Sigmoid colon (tissue), 7 donors: Measurements from ENCODE around the gene HIRIP3. TPM values are rescaled to one million over a fixed set of nuclear protein-coding genes. Genes with fewer than 3 reads are reported as not detected.

Experiments
- DNase-seq: peaks from one replicate; pipeline ENCODE4 v3.0.0-alpha.2; 2019
- H3K27ac ChIP-seq, 4 donors: fragments of 200-600 bp; sonication (generic); one replicate each; pipeline ENCODE4 v1.5.1; 2016 to 2019; ENCODE audit warnings: mild to moderate bottlenecking in 1 of 4
- H3K27me3 ChIP-seq, 3 donors: fragments of 200-600 bp; sonication (generic); one replicate each; pipeline ENCODE4 v1.5.1; 2019; ENCODE audit warnings: mild to moderate bottlenecking in 1 of 3
- H3K36me3 ChIP-seq, 4 donors: fragments of 200-600 bp; sonication (generic); one replicate each; pipeline ENCODE4 v1.5.1; 2016 to 2019
- H3K4me1 ChIP-seq, 4 donors: fragments of 200-600 bp; sonication (generic); one replicate each; pipeline ENCODE4 v1.5.1; 2017 to 2019
- H3K4me3 ChIP-seq, 4 donors: fragments of 200-600 bp; sonication (generic); one replicate each; pipeline ENCODE4 v1.5.1; 2017 to 2019; ENCODE audit warnings: mild to moderate bottlenecking in 2 of 4, moderate library complexity in 1 of 4
- H3K9me3 ChIP-seq, 4 donors: fragments of 200-600 bp in 3 of 4; sonication (generic) in 3 of 4; one replicate each; pipeline versions ENCODE4 v1.5.1 to v1.6.1; 2013 to 2019
- EP300 ChIP-seq, 4 donors: sonication (generic); formaldehyde crosslinking; IDR thresholded peaks; one replicate each; pipeline ENCODE4 v1.6.1; 2017; ENCODE audit warnings: antibody characterized with exemption in 4 of 4
- POLR2A ChIP-seq, 2 donors: fragments of 450-650 bp; IDR thresholded peaks; one replicate each; pipeline ENCODE4 v1.6.1; 2016; ENCODE audit warnings: antibody characterized with exemption in 2 of 2, mild to moderate bottlenecking in 2 of 2, moderate library complexity in 2 of 2
- POLR2AphosphoS5 ChIP-seq, 4 donors: sonication (generic); formaldehyde crosslinking; IDR thresholded peaks; one replicate each; pipeline ENCODE4 v1.6.1; 2017; ENCODE audit warnings: antibody characterized with exemption in 4 of 4
- WGBS, 2 donors: extraction: QIAGEN DNeasy Blood & Tissue Kit; methylation state at CpG; one replicate each; pipeline ENCODE4 v1.1.7; 2013; 5-methylcytosine and 5-hydroxymethylcytosine counted together
- intact Hi-C: fragments of 100-400 bp; cut with DNase I; formaldehyde crosslinking; loops from one replicate; pipeline ENCODE4 v1.15.1; 2023
- polyA plus RNA-seq, 3 donors: library from polyadenylated mRNA; stranded (reverse); fragments of 200-250 nt; gene quantifications; one replicate each; pipeline ENCODE4 v1.2.3, GENCODE V29; 2013
- total RNA-seq, 4 donors: library from RNA; depleted of rRNA; stranded (reverse); fragments of >200 nt; gene quantifications; one replicate each; pipeline ENCODE4 v1.1.0, GENCODE V29; 2016
- TF ChIP-seq, protein P1 (sequence below), 4 experiments: fragments of 450-650 bp in 3 of 4; fragments of 200-600 bp in 1 of 4; IDR thresholded peaks; one replicate each; pipeline ENCODE4 v1.5.1; 2016 to 2019; ENCODE audit warnings: antibody characterized with exemption in 4 of 4, mild to moderate bottlenecking in 3 of 4, moderate library complexity in 2 of 4
- donor health status: healthy with polysubstance abuse.
- donor health status: Bipolar disorder and iron deficiency.
- donor health status: healthy.

The HIRIP3 gene
- total and polyA plus RNA-seq, 7 donors: 9.0 to 22.7 (median 15.8) TPM

DNA sequence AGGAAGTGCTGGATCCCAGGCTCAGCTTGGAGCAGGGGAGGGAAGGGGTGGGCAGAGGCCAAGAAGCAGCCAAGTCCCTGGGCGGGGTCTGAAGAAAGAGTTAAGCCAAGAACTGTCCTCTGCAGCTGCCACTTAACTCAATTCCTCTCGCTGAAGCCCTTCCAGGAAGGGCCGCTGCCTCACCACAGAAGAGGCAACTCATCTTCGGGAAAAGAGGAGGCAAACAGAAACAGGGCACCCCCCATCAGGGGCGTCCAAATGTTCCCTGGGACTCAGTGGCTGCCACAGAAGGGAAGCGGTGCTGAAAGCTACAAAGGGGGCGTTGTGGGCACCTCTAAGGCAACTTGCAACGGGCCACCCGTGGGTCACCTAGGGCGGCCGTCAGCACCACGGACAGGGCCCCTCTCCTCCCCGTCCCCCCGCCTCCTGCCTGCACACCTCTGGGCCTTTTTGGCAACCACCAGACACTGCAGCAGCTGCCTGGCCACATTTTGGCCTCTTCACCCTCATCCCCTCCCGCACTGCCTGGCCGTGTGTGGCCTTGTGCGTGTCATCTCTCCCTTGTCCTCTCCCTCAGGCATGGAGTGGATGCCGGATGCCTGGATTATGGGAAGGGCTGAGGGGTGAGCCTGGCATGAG lies 33.1 kb upstream of the HIRIP3 start:
- Histone ChIP-seq H3K4me3 (no peak overlapping the region), H3K9me3 (no peaks in the 10 kb centered on the region), H3K4me1 (peaks cover 0 to 13% (median 9%) of the 10 kb centered on the region in 4 donors), H3K27me3 (peaks cover 36 to 86% (median 69%) of the 10 kb centered on the region in 3 donors), H3K27ac (no peak overlapping the region), H3K36me3 (no peaks in the 10 kb centered on the region)
- WGBS, 2 donors: 14 to 15% methylated on average over 18 of the region's 18 CpGs
- TF ChIP-seq POLR2A (IDR thresholded peaks at IDR 0.05): no peak
- no peak for TF ChIP-seq EP300 (IDR thresholded peaks at IDR 0.05)
- no peak for TF ChIP-seq POLR2AphosphoS5 (IDR thresholded peaks at IDR 0.05)
- TF ChIP-seq, protein P1, sequence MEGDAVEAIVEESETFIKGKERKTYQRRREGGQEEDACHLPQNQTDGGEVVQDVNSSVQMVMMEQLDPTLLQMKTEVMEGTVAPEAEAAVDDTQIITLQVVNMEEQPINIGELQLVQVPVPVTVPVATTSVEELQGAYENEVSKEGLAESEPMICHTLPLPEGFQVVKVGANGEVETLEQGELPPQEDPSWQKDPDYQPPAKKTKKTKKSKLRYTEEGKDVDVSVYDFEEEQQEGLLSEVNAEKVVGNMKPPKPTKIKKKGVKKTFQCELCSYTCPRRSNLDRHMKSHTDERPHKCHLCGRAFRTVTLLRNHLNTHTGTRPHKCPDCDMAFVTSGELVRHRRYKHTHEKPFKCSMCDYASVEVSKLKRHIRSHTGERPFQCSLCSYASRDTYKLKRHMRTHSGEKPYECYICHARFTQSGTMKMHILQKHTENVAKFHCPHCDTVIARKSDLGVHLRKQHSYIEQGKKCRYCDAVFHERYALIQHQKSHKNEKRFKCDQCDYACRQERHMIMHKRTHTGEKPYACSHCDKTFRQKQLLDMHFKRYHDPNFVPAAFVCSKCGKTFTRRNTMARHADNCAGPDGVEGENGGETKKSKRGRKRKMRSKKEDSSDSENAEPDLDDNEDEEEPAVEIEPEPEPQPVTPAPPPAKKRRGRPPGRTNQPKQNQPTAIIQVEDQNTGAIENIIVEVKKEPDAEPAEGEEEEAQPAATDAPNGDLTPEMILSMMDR (IDR thresholded peaks at IDR 0.05): no peak
- DNase-seq: no peak
- intact Hi-C loops: no loop called here

DNA sequence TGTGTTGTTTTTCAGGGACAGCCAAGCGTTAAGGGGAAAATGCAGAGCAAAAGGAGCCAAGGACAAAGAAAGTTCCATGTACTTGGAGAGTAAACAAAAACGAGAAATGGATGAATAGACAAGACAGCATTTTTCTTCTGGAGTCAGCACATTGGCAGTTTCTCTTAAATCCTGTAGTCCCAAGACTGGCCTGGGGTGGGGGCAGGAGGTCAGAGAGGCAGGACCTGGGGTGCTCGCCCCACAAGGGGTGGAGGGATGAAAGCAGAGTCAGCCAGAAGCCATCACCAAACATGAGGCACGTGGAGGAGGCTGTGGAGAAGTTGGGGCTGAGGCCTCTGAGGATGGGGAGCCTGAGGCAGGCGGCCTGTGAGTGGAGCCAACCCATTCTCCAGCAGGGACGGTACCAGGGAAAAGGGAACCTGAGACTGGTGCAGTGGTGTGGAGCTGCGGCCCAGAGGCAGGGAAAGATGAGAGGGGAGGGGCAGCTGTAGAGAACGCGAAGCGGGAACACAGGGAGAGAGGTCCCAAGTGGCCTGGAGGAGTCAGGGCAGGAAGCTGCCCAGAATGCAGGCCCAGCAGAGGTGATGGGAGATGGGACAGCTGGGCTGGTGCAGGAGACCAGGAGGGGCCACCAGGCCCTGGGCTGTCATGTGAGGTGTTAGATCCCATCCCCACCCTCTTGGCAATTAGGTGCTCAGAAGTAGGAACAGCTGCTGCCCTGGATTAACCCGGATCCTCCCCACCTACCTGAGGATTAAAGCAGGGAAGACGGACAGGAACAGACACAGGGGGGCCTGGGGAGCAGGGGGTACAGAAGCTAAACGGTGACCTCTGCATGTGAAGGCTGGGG lies 32.4 kb upstream of the HIRIP3 start:
- DNase-seq: no peak
- WGBS, 2 donors: 45 to 47% methylated on average over 13 of the region's 13 CpGs
- H3K4me1 ChIP-seq: peaks cover 0 to 13% (median 9%) of the 10 kb centered on the region in 4 donors
- H3K27ac ChIP-seq: no peak overlapping the region
- TF ChIP-seq EP300 (IDR thresholded peaks at IDR 0.05): no peak
- no peak for TF ChIP-seq POLR2AphosphoS5 (IDR thresholded peaks at IDR 0.05)
- TF ChIP-seq, protein P1 (IDR thresholded peaks at IDR 0.05): no peak
- intact Hi-C loops: no loop called here
- no peaks in the 10 kb centered on the region for H3K36me3 ChIP-seq
- H3K9me3 ChIP-seq: no peaks in the 10 kb centered on the region
- H3K4me3 ChIP-seq: no peak overlapping the region
- H3K27me3 ChIP-seq: peaks cover 35 to 78% (median 62%) of the 10 kb centered on the region in 3 donors

DNA sequence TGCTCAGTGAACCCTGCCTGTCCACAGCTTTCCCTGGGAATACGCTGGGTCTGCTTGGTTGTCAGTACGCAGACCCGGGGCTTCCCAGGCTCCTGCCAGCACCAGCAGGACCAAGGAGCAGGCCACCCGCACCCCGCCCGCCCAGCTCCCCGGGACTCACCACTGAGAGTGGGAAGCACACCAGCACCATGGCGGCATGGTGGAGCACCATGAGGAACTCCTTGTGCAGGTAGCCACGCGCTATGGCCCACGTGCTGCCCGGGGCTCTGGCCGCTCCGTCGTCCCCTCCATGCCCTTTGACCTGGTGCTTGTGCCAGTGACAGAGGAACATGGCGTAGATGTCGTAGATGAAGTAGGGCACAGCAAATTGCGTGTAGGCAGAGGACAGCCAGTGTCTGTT lies 31.0 kb upstream of the HIRIP3 start:
- WGBS, 2 donors: 83 to 92% methylated on average over 18 of the region's 18 CpGs
- no peak for DNase-seq
- peaks cover 29 to 64% (median 48%) of the 10 kb centered on the region in 3 donors for H3K27me3 ChIP-seq
- TF ChIP-seq, protein P1 (IDR thresholded peaks at IDR 0.05): no peak
- TF ChIP-seq EP300 (IDR thresholded peaks at IDR 0.05): no peak
- no peak for TF ChIP-seq POLR2AphosphoS5 (IDR thresholded peaks at IDR 0.05)
- no peak overlapping the region for H3K4me3 ChIP-seq
- peaks cover 0 to 15% (median 13%) of the 10 kb centered on the region in 4 donors for H3K4me1 ChIP-seq
- H3K36me3 ChIP-seq: no peaks in the 10 kb centered on the region
- H3K9me3 ChIP-seq: no peaks in the 10 kb centered on the region
- intact Hi-C loops: no loop called here
- H3K27ac ChIP-seq: no peak overlapping the region

DNA sequence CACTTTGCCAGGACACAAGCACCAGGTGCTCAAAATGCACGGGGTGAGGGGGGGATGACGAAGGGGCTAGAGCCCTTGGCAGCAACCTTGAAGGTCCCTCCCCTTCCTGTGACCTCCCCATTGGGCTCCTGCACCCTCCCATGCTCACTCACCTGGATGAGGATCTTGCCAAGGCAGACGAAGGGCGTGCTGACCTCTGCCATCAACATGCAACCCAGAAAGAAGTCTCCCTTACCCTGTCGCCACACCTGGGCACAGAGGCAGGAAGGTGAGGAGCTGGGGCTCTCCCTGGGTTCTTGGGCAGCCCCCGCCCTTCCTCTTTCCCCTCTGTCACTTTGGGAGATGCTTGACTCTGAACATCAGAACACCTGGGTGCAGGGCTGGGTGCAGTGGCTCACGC lies 30.2 kb upstream of the HIRIP3 start:
- Histone ChIP-seq H3K27me3 (peaks cover 20 to 56% (median 39%) of the 10 kb centered on the region in 3 donors), H3K36me3 (no peaks in the 10 kb centered on the region)
- WGBS, 2 donors: 39 to 66% methylated on average over 7 of the region's 7 CpGs

More for the DNA sequence above, 30.2 kb upstream of the HIRIP3 start:
- Histone ChIP-seq H3K4me3 (no peak overlapping the region), H3K4me1 (peaks cover 0 to 14% (median 12%) of the 10 kb centered on the region in 4 donors), H3K27ac (no peak overlapping the region), H3K9me3 (no peaks in the 10 kb centered on the region)
- intact Hi-C loops: no loop called here
- TF ChIP-seq, protein P1 (IDR thresholded peaks at IDR 0.05): no peak
- TF ChIP-seq POLR2AphosphoS5 (IDR thresholded peaks at IDR 0.05) (no peak), EP300 (IDR thresholded peaks at IDR 0.05) (no peak), POLR2A (IDR thresholded peaks at IDR 0.05) (no peak)
- no peak for DNase-seq
